Germinal center (tissue), 1 donor: ENCODE results near the gene ZCCHC7.

ENCODE experiments used
- DNase-seq: peaks from one replicate; pipeline ENCODE4 v3.0.0; 2012; ENCODE audit warnings: mixed read lengths, low spot score

Gene ZCCHC7

GRCh38 chr9:37209431-37210386 is 89.3 kb downstream of the ZCCHC7 start:
- DNase-seq, result no peak

DNA sequence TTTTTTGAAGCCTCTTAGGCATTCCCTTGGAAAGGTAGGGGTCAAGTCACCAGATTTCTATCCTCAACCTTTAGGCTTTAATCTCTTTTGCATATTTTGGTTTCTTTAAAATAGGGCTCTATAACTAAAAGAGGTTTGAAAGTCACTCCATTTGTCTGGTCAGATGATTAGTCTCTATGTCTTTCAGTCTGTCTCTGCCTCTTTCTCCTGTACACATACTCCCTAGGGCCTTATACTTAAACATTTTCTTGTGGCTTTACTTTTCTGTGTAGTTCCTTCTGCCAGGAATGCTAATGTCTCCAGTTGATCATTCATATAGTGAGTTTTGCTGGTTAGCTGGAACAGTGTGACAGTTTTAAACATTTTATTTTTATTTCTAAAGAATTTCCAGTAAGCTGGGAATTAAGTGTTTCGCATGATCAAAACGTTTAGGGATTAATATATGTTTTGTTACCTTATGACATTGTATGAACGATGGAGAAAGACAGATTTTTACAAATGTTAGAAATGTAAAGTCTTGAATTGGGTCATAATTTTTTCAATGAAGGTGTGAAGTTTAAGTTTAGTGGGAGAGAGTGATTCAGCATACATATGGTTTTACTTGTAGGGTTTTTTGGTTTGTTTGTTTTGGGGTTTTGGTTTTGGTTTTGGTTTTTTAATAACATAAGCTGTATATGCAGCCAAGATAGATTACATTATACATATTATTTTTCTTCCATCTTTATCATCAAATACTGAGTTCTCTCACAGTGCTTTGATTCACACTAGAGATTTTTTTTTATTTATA is 90.6 kb downstream of the ZCCHC7 start:
- DNase-seq, result no peak

DNA sequence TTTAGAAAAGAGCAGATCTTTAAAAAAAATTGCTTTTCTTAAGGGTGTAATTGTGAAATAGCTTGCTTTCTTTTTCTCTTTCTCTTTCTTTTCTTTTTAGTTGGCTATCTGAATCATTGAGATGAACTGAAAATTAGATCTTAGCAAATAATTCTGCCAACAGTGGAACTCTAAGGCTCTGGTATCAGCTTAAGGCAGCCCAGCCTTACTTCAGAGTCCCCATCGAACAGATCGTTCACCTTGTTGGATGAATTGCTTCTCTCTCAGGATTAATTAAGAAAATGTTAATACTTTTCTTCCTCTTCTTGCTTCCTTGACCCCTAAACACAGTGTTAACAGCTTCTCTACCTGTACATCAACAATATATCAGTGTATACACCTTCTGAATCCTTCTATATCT is 92.1 kb downstream of the ZCCHC7 start:
- no peak for DNase-seq

DNA sequence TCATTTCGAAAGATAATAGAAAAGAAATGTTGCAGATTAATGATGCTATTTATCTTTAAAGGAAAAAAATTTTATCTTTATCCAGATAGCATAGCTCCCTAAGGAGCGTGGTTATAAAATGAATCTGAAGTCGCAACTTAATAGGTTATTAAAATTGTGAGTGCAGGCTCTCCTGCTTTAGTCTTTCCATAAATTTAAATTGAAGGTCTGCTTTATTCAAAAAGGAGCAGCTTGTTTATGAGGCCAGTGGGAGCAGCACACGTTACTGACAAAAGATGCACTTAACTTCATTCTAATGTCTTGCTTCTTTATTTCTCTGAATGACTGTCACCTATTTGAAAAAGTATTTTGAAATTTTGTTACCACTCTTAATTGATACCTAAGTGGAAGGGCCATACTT is 95.0 kb downstream of the ZCCHC7 start:
- no peak for DNase-seq

- no peak for DNase-seq
These were observed 95.5 kb downstream of the ZCCHC7 start for GRCh38 chr9:37215830-37216229.

- no peak for DNase-seq
These were observed 96.8 kb downstream of the ZCCHC7 start for GRCh38 chr9:37217161-37217560.

- no peak for DNase-seq
These were observed 98.5 kb downstream of the ZCCHC7 start for GRCh38 chr9:37218800-37219425.

DNA sequence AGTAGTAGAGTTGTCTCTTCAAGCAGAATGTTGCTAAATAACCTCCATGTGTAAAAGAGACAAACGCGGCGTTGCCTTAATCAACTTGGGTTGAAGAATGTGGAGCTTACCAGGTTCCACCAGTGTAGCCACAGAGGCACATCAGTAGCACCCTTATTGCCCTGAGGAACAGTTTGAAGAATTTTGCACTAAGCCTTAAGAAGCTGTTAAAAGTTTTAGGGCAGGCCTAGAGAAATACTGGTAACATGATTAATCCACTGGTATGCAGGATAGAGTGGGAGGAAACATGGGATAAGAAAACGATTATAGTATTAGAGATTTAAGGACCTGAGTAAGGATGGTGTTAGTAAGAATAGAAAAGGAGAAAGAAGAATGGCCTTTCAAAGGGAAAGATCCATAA is 100.6 kb downstream of the ZCCHC7 start:
- no peak for DNase-seq

GRCh38 chr9:37221489-37222106 is 101.2 kb downstream of the ZCCHC7 start:
- DNase-seq, result no peak

- DNase-seq, result no peak
These were observed 109.1 kb downstream of the ZCCHC7 start for GRCh38 chr9:37229455-37229854.

GRCh38 chr9:37229882-37230482 is 109.6 kb downstream of the ZCCHC7 start:
- DNase-seq, result no peak

GRCh38 chr9:37236822-37237221 is 116.4 kb downstream of the ZCCHC7 start:
- no peak for DNase-seq

DNA sequence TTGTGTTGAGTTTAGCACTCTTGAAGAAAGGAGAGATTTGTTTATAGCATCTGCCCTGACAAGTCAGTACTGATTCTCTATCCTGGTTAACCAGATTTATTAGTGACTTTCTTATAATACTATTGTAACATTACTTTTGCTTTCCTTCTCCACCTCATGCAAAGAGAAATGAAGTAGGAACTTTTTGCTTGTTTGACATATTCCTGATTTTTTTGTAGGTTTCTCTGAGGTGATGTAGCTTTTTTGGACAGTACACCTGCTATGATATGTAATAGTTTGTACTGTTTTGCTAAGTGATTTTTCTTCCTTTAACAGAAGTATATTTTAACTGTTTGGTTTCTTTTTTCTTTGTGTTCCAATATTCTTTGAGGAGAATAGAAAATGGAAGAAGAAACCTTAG is 117.7 kb downstream of the ZCCHC7 start:
- DNase-seq, result no peak

GRCh38 chr9:37239224-37239859 is 119.0 kb downstream of the ZCCHC7 start:
- no peak for DNase-seq

DNA sequence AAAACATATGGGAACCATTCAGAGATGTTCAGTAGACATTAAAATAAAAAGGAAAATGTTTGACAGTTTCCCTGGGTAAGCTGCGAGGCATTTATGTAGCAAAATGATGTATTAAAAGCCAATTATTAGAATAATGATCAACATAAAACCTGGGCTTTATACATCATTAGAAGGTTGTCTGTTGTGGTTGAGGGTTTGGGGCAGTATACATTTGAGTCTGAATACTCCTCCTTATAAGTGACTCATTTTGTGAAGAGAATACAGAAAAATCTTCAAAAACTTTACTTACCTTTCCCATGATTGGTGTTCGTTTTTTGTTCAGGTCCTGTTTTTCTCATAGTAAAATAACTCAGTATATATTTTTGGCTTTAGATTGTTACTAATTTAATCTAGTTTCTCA is 119.5 kb downstream of the ZCCHC7 start:
- no peak for DNase-seq

DNA sequence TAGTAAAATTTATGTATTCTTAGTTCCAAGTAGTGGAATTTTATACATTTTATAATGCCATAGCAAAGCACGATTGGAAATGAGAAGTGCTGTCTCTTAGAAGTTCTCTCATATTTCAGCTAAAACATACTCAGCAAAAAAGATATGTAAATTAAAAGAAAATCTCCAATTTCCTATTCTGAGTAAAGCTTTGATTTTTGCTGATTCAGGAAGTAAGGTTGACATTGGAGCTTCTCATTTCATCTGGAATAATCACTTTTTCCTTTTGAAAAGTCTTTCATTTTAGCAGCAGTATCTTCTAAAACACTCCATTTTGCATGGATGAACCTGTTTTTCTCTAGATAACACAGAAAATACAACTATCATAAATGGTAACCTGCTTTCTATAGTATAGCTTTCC is 121.0 kb downstream of the ZCCHC7 start:
- DNase-seq, result no peak

DNA sequence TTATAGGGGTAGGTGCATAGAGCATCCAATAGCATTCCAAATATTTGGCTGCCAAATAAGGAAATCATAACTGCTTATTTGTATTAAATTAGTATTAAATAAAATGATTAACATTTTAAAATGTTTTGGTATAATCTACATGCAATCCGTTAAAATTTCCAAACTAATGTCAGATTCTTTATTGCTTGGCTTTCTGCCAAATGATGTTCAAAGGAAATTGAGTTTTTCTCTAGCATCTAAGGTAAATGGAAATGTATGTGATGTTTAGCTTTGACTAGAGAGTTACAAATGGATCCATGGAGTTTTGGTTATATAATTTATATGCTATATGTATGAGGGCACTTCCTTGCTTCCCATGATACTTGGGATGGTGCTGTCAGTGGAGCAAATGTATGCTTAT is 121.7 kb downstream of the ZCCHC7 start:
- DNase-seq, result no peak

GRCh38 chr9:37243588-37244345 is 123.4 kb downstream of the ZCCHC7 start:
- DNase-seq, result no peak

DNA sequence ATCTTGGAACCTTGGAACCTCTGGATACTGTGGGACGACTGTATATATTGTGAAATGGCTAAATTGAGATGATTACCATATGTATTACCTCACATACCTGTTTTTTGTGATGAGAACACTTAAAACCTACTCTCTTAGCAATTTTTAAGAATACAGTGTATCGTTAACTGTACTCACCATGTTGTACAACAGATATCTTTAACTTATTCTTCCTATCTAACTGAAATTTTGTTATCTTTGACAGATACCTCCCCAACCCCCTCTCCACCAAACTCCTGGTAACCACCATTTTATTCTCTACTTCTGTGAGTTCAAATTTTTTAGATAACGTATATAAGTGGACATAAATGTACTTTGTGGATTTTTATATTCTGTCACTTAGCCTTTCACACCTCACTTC is 126.5 kb downstream of the ZCCHC7 start:
- no peak for DNase-seq

DNA sequence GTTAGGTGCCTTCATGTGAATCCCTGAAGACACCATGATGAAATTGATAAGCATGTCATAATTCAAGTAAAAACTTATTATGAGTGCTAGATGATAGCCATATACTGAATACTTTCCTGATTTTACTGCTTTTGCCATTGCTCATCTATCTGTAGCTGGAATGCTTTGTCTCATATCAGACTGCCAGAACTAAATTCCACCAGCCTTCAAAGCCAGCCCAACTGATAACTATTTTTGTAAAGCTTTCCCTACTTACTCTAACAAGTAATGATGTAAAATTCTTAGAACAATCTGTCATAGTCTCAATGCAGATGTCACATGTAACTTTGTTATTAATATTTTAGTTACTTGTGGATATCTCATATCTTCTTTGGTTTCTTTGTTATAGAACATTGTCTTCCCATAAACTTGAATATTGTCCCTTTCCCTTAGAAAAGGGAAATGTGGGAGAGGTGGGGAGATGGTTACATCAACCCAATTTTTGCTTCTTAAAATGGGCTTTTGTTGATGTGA is 128.3 kb downstream of the ZCCHC7 start:
- no peak for DNase-seq
